Testis (tissue), 2 donors: Measurements from ENCODE around the gene C16orf92.

ENCODE experiments used
- CTCF ChIP-seq, 3 experiments: fragments of 450-650 bp in 2 of 3; fragments of 200-600 bp in 1 of 3; sonication (generic) in 1 of 3; IDR thresholded peaks; one replicate each; pipeline ENCODE4 v1.5.1; 2016 to 2019; ENCODE audit warnings: antibody characterized with exemption in 3 of 3, mild to moderate bottlenecking in 2 of 3, moderate library complexity in 1 of 3
- POLR2A ChIP-seq: fragments of 450-650 bp; IDR thresholded peaks from one replicate; pipeline ENCODE4 v1.6.1; 2017; ENCODE audit warnings: antibody characterized with exemption, mild to moderate bottlenecking, moderate library complexity

DNA sequence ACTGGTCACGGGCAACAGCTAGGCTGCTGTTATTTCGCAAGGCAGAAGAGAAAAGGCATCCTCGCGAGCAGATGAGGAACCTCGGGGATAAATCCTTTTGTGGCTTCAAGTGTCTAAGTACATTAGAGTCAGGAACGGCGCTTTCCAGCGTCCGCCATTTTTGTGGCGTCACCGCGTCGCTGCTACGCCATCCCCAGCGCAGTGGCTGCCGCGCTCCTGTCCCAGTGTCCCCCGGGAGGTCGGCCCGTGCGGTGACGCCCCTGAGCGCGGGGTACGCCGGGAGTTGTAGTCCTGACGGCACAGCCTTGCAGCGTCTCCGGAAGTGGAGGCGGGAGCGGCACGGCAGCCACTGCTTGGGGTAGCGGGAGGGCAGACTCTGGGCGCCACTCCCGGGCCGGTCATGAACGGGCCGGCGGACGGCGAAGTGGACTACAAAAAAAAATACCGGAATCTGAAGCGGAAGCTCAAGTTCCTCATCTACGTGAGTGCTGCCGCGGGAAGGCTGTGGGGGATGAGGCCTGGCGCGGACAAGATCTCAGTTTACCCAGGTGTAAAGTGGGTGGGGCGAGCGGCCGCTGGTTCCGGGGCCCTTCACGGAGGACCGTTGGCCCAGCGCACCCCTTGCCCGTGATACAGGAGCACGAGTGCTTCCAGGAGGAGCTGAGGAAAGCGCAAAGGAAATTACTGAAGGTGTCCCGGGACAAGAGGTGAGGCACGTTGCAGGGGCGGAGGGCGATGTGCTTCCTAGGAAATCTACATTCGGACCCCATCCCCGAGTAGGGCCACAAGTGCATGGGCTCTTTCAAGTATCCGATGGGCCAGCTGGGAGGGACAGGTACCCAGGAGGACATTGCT lies 26.9 kb upstream of the C16orf92 start, which contains the start of gene INO80E:
- TF ChIP-seq CTCF (IDR thresholded peaks at IDR 0.05) (peak in 1 of 3 experiments; percentile 6), POLR2A (peak; percentile 5)
